Activated effector memory CD4-positive, alpha-beta T cell treated with Interleukin-2 at 50 U/mL for 16 hours (primary cell): ENCODE results near the gene NKAIN2.
"Not testable (repeated sequence)": the region's sequence is repeated elsewhere in the genome, so short reads cannot be mapped to it uniquely, and the experiment has no call there.

Experiments used
- DNase-seq: peaks from one replicate; pipeline ENCODE4 v3.0.0-alpha.2; 2020

The NKAIN2 gene

DNA sequence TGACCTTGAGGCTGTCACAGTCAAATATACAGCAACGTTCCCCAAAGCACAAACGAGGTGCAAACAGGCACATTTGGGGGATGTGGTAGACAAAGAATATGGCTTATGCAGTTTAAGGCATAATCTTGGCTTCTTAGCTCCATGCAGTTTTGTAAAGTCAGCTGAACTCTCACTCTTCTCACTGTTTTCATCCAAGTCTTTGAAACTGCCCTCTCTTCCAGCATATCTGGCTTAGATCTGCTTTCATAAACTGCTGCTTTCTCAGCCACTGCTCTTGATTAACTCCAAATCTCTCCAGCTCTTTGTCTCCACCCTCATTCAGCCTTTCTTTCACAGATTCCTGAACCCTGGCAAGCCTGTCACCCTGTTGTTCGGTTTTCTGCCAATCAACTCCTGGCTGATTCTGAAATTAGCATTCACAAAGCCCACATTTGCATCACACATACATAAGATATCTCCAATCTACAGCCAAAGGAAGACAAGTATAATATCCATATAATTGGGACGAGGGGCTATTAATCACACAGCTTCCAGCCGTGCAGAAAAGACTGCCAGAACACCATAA, 857.5 kb downstream of the NKAIN2 start:
- no peak for DNase-seq

DNA sequence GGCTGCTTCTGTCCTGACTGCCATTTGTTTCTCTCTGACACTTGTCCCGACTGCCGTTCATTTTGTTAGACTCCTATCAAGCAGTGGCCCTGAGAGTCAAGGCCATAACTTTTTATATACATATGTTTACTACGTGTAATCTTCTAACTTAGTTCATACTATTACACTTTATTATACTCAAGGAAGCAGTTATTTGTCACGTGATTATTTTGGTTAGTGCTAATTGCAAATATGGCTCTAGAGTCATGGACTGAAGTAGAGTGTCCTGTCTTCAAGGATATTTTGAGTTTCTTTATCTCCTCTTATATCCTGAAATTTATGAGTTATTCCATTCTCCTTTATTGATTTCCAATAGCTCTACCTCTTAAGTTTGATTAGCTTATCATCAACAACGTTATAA, 864.4 kb downstream of the NKAIN2 start:
- no peak for DNase-seq

DNA sequence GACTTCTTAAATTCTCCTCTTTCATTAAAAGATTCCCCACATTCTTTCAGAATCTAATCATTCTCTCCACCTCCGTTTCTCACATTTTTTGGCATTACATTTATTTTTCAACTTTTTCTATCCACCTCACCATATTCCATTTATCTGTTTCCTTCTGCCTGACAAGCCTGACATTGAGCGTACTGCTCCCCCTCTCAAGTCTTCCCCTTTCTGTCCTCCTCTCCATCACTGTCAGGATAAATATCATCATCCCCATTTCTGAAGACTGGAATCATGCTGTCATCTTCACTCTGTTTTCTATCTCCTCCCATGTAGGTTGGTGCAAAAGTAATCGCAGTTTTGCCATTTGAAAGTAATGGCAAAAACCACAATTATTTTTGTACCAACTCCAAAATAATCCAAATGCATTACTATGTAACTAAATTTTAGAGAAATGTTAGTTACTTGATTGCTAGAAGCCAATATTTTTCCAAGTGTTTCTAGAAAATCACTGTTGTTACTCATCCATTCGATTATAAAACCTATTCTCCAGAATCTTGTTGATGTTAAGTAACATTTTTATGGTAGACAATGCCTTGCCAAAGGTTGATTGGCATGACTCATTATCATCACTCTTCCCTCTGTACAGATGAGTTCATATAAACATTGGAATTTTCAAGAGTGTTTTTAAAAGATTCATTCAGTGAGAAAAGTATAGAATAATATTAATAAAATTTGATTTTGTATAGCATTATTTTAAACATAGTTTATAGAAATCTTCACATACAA, 866.2 kb downstream of the NKAIN2 start:
- no peak for DNase-seq

DNA sequence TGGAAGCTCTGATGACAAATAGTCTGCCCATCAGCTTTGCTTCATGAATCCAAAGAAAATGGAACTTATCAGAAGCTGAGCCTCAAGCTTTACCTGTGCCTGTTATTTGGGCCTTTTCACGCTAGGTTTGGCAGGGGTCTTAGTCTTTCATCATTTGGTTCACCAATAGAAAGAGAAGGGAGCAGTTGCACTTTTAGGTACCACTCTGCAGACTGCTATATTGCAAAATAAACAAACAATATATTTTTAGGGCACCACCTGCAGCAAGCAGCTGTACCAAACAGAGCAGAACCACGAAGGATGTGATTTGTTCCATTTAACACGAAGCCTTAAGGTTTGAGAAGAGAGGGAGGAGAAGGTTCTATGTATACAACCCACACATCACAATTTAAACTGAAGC, 867.1 kb downstream of the NKAIN2 start:
- no peak for DNase-seq

DNA sequence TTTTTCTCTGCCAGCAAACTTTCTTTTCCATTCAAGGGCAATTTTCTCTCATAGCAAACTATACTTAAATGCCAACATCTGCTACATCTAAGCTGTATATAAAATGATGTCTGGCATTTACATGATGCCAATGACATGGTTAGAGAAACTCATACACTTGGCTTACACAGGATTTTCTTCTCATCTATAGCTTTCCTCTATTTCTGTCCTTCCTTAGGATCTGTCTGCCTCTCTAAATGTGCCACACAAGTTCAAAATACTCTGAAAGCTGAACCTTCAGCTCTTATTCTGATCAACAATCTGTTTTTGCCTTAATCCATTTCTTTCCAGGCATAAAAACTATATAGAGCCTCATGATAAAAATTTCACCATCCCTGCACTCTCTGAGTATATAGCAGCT, 867.7 kb downstream of the NKAIN2 start:
- DNase-seq: no peak

DNA sequence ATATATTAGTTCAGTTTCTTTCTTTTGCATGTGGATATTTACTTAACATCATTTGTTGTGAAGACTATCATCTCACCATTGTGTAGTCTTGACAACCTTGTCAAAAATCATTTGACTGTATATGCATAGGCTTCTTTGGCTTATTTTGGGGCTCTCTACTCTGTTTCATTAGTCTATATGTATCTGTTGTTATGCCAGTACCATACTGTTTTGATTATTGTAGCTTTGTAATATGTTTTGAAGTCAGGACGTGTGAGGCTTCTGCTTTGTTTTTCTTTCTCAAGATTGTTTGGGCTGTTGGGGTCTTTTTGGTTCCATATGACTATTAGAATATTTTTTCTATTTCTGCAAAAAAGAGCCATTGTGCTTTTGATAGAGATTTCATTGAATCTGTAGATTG, 870.4 kb downstream of the NKAIN2 start:
- DNase-seq: no peak

DNA sequence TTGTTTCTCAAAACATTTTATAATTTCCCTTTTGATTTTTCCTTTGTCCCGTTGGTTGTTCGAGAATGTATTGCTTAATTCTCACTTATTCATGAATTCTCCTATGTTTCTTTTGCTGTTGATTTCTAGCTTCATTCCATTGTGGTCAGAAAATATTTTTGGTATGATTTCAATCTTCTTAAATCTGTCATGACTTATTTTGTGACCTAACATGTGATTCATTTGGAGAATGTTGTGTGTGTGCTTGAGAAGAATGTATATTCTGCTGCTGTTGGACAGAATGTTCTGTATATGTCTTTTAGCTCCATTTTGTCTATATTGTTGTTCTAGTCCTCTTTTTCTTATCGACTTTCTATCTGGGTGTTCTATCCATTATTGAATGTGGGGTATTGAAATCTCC, 872.4 kb downstream of the NKAIN2 start:
- DNase-seq: no peak

DNA sequence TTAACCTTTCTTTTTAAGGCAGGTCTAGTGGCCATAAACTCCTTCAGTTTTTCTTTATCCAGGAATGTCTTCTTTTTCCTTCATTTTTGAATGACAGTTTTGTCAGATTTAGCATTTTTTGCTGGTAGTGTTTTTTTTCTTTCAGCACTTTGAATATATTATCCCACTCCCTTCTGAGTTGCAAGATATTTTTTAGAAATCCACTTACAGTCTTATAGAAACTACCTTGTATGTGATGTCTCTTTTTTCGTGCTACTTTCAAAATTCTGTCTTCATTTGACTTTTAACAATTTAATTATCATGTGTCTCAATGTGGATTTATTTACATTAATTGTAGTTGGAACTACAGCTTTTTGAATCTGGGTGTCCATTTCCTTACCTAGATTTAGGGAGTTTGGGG, 874.2 kb downstream of the NKAIN2 start:
- DNase-seq: no peak

DNA sequence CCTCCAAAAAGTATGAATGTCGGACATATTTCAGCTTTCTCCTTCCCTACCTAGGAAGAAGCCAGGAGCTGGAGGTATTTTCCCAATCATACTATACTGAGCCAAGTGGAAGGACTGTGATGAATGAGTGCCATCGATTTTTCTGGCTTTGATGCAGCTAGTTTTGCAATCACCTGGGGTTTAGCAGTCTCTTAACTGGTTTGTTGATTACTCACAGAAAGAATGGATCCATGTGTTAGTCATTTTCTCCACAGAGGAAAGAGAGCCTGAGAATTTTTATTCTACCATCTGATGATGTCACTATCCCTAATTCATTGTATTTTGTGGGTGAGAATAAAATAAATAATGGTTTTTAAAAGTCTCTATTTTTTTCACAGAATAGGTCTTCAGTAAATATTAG, 875.7 kb downstream of the NKAIN2 start:
- DNase-seq: no peak

DNA sequence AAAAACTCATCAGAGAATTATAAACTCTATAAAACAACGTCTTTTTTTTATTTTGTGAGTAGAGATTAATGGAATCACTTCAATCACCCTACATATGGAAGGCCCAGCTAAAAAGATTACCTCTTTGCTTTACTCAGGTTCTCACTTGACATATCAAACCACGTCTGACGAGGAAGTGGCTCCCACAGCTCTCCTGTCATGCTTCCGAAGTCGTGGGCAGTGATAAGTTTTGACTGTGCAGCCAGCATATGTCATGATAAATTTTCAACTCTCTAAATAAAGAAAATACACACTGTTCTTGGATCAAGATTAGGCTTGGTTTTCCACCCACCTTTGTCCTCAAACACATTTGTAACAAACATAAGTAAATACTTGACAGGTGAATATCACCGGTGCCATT, 879.1 kb downstream of the NKAIN2 start:
- no peak for DNase-seq

DNA sequence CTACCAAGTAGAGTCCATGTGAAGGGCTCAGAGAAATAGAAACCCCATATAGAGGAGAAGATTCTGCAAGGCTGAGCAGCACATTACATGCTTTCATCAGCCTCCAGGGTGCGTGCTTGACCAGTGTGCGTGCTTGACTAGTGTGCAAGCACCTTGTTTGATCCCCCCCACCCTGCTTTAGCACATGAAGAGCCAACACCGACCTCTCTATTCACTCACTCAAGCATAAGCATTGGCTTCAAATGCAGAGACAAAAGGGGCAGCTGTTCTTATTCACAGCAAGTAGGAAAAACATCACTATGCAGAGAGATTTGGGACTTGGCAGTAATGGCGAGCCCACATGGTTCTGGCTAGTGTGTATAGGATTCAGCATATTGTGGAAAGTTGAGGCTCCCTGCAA, 879.8 kb downstream of the NKAIN2 start:
- DNase-seq: no peak

DNA sequence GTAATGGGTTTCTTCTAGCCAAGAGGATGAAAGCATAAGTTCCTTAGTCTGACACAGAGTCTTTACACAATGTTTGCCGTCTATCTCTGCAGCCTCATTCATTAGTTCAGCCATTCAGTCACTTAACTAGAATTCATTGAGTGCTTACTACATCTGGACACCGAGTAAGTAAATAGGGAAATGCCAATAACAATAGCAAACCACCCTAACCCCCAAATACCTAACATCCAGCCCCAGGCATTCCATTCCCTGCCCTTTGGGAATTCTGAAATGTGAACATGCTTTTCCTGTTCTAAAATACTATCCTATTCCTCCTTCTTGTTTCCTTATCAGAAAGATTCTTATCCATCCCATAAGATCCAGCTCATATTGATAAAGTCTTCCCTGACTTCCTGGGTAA, 881.0 kb downstream of the NKAIN2 start:
- no peak for DNase-seq

DNA sequence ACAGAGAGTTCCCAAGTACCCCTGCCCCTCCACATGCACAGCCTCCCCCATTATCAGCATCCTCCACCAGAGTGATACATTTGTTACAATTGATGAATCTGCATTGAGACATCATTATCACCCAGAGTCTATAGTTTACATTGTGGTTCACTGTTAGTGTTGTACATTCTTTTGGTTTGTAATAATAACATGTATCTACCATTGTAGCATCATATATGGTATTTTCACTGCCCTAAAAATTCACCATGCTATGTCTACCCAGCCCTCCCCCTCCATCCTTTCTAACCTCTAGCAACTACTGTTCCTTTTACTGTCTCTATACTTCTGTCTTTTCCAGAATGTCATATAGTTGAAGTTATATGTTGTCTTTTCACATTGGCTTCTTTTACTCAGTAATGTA, 884.7 kb downstream of the NKAIN2 start:
- DNase-seq: no peak

DNA sequence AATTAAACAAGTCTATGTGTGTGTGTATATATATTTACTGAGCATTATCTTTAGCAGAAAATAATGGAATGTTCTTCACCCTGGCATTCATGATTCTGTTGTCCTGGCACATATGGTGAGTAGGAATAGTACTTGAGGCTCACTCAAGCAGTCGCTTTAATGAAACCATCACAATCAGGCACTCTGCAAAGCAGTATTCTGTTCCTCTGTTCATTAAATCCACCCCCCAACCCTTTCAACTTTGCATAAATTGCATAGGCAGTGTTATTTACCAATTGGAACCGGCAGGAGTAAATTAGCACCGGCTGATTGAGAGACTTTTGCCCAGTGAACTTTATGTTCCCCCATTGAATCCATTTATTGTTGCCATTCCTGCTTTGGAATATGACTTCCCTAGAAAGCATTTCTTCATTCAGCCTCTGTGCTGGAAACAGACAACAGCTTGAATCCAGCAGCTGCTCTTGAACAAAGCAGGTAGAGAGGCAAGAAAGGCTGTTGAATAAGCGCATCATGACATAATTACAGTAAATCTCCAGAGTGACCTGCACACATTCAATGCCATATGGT, 890.6 kb downstream of the NKAIN2 start:
- no peak for DNase-seq

DNA sequence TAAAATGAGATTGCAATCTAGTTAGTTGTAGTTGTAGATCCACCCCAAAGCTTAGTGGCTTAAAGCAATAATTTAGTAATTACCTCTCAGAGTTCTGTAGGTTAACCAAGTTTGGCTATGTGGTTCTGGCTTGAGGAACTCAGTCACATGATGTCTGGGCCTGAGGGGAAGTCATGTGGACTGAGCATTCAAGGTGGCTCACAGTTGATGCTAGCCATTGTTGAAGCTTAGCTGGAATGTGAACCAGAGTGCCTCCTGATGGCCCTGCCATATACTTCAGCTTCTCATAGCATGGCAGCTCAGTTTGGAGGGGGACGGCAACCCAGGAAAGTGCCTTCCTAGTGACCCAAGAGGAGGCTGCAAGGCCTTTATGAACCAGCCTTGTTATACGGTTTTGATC, 895.4 kb downstream of the NKAIN2 start:
- DNase-seq: no peak

DNA sequence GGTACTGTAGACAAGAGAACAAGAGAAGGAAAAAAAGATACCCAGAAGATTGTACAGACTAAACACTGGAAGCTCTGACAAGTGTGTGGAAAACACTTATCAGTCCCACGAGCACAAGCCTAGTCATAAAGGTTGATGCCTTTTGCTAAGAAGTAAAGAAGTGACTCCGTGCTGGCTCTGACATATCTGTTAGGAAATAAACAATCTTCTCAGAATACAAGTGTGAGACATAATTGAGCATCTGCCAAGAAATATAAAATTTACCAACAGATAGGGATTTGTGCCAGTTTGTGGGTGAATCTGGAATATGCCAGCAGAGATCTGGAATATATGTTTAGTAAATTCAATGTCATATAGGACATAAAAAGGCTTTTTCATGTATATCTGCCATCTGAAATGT, 899.9 kb downstream of the NKAIN2 start:
- no peak for DNase-seq

DNA sequence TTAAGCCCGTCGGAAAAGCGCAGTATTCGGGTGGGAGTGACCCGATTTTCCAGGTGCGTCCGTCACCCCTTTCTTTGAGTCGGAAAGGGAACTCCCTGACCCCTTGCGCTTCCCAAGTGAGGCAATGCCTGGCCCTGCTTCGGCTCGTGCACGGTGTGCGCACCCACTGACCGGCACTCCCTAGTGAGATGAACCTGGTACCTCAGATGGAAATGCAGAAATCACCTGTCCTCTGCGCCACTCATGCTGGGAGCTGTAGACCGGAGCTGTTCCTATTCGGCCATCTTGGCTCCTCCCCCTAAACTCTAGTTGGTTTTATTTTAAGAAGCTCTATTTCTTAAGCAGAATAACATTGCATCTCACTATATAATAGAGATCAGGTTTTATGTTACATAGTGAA, 908.9 kb downstream of the NKAIN2 start:
- DNase-seq: not testable (repeated sequence)

DNA sequence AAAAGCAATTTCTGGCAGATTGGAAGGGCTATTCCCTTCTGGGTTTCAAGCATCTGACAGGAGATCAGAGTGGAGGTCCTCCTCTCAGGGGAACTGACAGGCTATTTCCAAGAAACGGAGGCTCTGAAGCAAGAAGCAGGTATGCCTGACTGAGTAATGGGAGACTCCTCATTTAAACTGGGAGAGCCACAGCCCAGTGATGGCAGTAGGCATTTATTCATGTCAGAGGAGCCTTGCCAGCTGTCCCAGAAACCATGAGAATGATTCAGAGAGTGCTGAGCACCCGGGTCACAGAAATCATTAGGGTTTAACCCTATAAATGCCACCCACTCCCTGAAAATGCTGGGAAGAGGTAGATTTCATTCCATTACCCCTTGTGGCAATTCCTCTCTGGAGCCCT, 911.1 kb downstream of the NKAIN2 start:
- no peak for DNase-seq

DNA sequence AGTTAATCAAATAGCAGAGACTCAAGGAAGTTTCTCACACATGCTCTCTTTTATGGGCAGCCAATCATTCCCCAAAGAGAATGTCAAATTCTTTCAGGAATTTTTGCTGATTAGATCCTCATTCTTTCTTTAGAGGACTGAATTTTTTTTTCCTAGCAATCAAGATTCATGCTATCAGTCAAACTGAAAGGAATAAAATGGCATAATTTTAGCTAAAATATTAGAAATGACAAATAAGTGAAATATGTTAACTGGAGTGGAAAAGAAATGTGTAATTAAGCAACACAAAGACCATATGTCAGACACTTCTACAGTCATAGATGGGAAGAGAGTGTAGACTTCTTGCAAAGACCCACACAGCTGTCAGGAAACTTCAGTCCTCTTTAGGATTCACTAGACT, 916.2 kb downstream of the NKAIN2 start:
- DNase-seq: no peak

DNA sequence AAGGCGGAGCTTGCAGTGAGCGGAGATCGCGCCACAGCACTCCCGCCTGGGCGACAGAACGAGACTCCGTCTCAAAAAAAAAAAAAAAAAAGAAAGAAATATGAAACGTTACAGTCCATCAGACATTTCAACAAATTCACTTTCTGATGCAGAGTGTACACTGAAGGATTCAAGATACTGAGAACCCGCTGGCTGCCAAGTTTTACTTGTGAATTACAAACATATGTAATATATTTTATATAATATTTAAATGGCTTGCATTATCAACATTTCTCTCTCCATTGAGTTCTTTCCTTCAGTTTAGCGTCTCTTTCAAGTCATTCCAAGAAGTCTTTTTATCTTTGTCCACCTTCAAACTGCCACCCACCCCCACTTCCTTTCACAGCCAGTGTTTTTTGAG, 917.7 kb downstream of the NKAIN2 start:
- no peak for DNase-seq

DNA sequence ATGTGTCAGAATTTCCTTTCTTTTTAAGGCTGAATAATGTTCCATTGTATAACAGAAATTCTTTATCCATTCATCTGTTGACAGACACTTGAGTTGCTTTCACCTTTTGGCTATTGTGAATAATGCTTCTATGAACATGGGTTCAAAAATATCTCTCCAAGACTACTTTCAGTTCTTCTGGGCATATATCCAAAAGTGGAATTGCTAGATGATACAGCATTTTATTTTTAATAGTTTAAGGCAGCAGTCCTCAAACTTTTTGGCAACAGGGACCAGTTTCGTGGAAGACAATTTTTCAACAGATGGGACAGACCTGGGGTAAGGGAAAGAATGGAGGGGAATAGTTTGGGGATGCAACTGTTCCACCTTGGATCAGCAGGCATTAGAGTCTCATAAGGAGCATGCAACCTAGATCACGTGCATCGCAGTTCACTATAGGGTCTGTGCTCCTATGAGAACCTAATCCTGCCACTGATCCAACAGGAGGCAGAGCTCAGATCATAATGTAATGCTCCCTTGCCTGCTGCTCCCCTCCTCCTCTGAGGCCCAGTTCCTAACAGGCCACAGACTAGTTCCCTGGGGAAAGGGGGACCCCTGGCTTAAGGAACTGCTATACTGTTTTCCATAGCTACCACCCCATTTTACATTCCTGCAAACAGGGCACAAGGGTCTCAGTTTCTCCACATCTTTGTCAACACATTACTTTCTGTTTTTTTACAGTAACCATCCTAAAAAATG, 918.6 kb downstream of the NKAIN2 start:
- no peak for DNase-seq

DNA sequence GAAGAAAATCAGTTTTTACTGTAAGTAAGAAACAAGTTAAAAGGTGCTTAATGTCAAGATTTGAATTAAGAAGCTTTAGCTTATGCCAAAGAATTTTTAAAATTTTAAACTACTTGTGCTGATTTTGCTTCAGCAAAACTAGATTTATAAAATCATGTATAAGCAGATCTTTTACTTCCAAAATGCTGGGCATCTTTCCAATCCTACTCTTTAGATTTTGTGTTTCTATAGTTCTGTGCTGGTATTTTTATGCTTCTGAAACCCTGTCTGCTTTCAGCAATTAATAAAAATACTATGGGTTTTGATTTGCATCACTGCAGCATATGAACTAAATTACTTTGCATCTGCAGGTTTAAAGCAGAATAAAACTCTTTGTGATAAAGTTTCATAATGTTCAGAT, 920.0 kb downstream of the NKAIN2 start:
- no peak for DNase-seq

DNA sequence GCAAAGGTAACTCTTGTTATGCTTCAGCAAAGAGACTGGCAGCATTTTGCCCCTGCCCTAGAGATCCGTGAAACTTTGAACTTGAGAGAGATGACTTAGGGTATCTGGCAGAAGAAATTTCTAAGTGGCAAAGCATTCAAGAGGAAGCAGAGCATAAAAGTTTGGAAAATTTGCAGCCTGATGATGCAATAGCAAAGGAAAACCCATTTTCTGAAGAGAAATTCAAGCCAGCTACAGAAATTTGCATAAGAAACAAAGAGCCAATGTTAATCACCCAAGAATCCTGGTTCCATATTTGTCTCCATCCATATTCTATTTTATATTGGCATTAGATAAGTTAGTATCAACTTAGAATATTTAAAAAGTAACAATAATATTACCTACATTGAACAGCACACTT, 934.1 kb downstream of the NKAIN2 start:
- not testable (repeated sequence) for DNase-seq

DNA sequence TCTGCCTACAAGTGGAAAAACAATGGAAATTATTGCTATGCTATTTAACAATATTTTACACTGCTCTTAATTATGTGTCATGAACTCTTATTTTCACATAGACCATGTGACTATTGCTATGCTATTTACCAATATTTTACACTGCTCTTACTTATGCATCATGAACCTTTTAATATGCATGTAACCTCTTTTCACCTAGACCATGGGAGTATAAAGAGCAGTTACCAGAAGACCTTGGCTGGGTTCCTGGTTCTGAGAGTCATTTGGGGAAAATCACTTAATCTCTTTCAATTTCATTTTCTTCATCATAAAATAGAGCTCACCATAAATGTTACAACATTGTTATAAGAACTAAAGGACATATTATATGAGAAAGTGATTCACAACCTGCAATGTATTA, 934.8 kb downstream of the NKAIN2 start:
- DNase-seq: no peak
